Mucosa of stomach (tissue), 1 donor: ENCODE measurements around the gene CNTN1.

Experiments used
- H3K27me3 ChIP-seq: one replicate; pipeline ENCODE4 v1.7.0; 2013; ENCODE audit warnings: mild to moderate bottlenecking, low read length; ENCODE audit not compliant: control insufficient read depth, insufficient read depth
- H3K36me3 ChIP-seq: one replicate; pipeline ENCODE4 v1.7.0; 2013; ENCODE audit warnings: low read length; ENCODE audit not compliant: control insufficient read depth, insufficient read depth
- H3K4me1 ChIP-seq: one replicate; pipeline ENCODE4 v1.7.0; 2013; ENCODE audit warnings: mild to moderate bottlenecking, low read length; ENCODE audit not compliant: control insufficient read depth, insufficient read depth
- H3K4me3 ChIP-seq: one replicate; pipeline ENCODE4 v1.7.0; 2013; ENCODE audit warnings: low read length
- H3K9ac ChIP-seq: one replicate; pipeline ENCODE4 v1.7.0; 2013; ENCODE audit warnings: mild to moderate bottlenecking, low read length, moderate library complexity
- H3K9me3 ChIP-seq: one replicate; pipeline ENCODE4 v1.7.0; 2013; ENCODE audit warnings: mild to moderate bottlenecking, low read length, moderate library complexity; ENCODE audit not compliant: control insufficient read depth
- donor health status: Pancreatic carcinoma.

CNTN1 gene

GRCh38 chr12:40992674-40993073 is 300.4 kb downstream of the CNTN1 start:
- Histone ChIP-seq H3K9ac (no peak overlapping the region), H3K27me3 (no peaks in the 10 kb centered on the region), H3K36me3 (no peaks in the 10 kb centered on the region), H3K9me3 (no peaks in the 10 kb centered on the region), H3K4me1 (no peaks in the 10 kb centered on the region), H3K4me3 (no peak overlapping the region)

GRCh38 chr12:40993158-40993557 is 300.9 kb downstream of the CNTN1 start:
- Histone ChIP-seq H3K4me3 (no peak overlapping the region), H3K27me3 (no peaks in the 10 kb centered on the region), H3K9ac (no peak overlapping the region), H3K4me1 (no peaks in the 10 kb centered on the region), H3K9me3 (no peaks in the 10 kb centered on the region), H3K36me3 (no peaks in the 10 kb centered on the region)

GRCh38 chr12:40996091-40996490 is 303.9 kb downstream of the CNTN1 start:
- Histone ChIP-seq H3K9me3 (no peaks in the 10 kb centered on the region), H3K4me3 (no peak overlapping the region), H3K9ac (no peak overlapping the region), H3K36me3 (no peaks in the 10 kb centered on the region), H3K4me1 (no peaks in the 10 kb centered on the region), H3K27me3 (no peaks in the 10 kb centered on the region)

GRCh38 chr12:40999210-40999609 is 307.0 kb downstream of the CNTN1 start:
- H3K4me3 ChIP-seq: no peak overlapping the region
- H3K27me3 ChIP-seq: no peaks in the 10 kb centered on the region
- H3K4me1 ChIP-seq: no peaks in the 10 kb centered on the region
- no peaks in the 10 kb centered on the region for H3K36me3 ChIP-seq
- H3K9me3 ChIP-seq: no peaks in the 10 kb centered on the region
- no peak overlapping the region for H3K9ac ChIP-seq

- H3K4me3 ChIP-seq: no peak overlapping the region
- H3K36me3 ChIP-seq: no peaks in the 10 kb centered on the region
- H3K9me3 ChIP-seq: no peaks in the 10 kb centered on the region
- no peak overlapping the region for H3K9ac ChIP-seq
- no peaks in the 10 kb centered on the region for H3K4me1 ChIP-seq
- no peaks in the 10 kb centered on the region for H3K27me3 ChIP-seq
Observed at GRCh38 chr12:41008472-41008871, 316.2 kb downstream of the CNTN1 start.

GRCh38 chr12:41011939-41012338 is 319.7 kb downstream of the CNTN1 start:
- no peaks in the 10 kb centered on the region for H3K9me3 ChIP-seq
- no peaks in the 10 kb centered on the region for H3K4me1 ChIP-seq
- no peak overlapping the region for H3K4me3 ChIP-seq

GRCh38 chr12:41013881-41014642 is 321.8 kb downstream of the CNTN1 start:
- no peaks in the 10 kb centered on the region for H3K36me3 ChIP-seq
- no peaks in the 10 kb centered on the region for H3K27me3 ChIP-seq
- H3K9ac ChIP-seq: no peak overlapping the region
- H3K4me3 ChIP-seq: no peak overlapping the region
- no peaks in the 10 kb centered on the region for H3K4me1 ChIP-seq
- H3K9me3 ChIP-seq: no peaks in the 10 kb centered on the region

More at GRCh38 chr12:41011939-41012338, 319.7 kb downstream of the CNTN1 start:
- no peaks in the 10 kb centered on the region for H3K27me3 ChIP-seq
- H3K36me3 ChIP-seq: no peaks in the 10 kb centered on the region
- no peak overlapping the region for H3K9ac ChIP-seq

- H3K9ac ChIP-seq: no peak overlapping the region
- no peaks in the 10 kb centered on the region for H3K9me3 ChIP-seq
- no peaks in the 10 kb centered on the region for H3K36me3 ChIP-seq
- H3K27me3 ChIP-seq: no peaks in the 10 kb centered on the region
- no peaks in the 10 kb centered on the region for H3K4me1 ChIP-seq
- no peak overlapping the region for H3K4me3 ChIP-seq
Observed at GRCh38 chr12:41014643-41015020, 322.4 kb downstream of the CNTN1 start.

GRCh38 chr12:41018010-41018409 is 325.8 kb downstream of the CNTN1 start:
- Histone ChIP-seq H3K4me1 (no peaks in the 10 kb centered on the region), H3K9me3 (no peaks in the 10 kb centered on the region), H3K9ac (no peak overlapping the region), H3K4me3 (no peak overlapping the region), H3K27me3 (no peaks in the 10 kb centered on the region), H3K36me3 (no peaks in the 10 kb centered on the region)

GRCh38 chr12:41019461-41019860 is 327.2 kb downstream of the CNTN1 start:
- Histone ChIP-seq H3K4me3 (no peak overlapping the region), H3K36me3 (no peaks in the 10 kb centered on the region), H3K27me3 (no peaks in the 10 kb centered on the region), H3K9me3 (no peaks in the 10 kb centered on the region), H3K9ac (no peak overlapping the region), H3K4me1 (no peaks in the 10 kb centered on the region)

- H3K9me3 ChIP-seq: no peaks in the 10 kb centered on the region
- no peak overlapping the region for H3K9ac ChIP-seq
- no peak overlapping the region for H3K4me3 ChIP-seq
Observed at GRCh38 chr12:41023836-41024235, 331.6 kb downstream of the CNTN1 start.

GRCh38 chr12:41026151-41026550 is 333.9 kb downstream of the CNTN1 start:
- H3K36me3 ChIP-seq: no peaks in the 10 kb centered on the region
- H3K9me3 ChIP-seq: no peaks in the 10 kb centered on the region
- H3K9ac ChIP-seq: no peak overlapping the region
- no peaks in the 10 kb centered on the region for H3K27me3 ChIP-seq
- H3K4me1 ChIP-seq: no peaks in the 10 kb centered on the region
- no peak overlapping the region for H3K4me3 ChIP-seq

More at GRCh38 chr12:41023836-41024235, 331.6 kb downstream of the CNTN1 start:
- Histone ChIP-seq H3K4me1 (no peaks in the 10 kb centered on the region), H3K36me3 (no peaks in the 10 kb centered on the region), H3K27me3 (no peaks in the 10 kb centered on the region)

- Histone ChIP-seq H3K4me1 (no peaks in the 10 kb centered on the region), H3K27me3 (no peaks in the 10 kb centered on the region), H3K4me3 (no peak overlapping the region), H3K36me3 (no peaks in the 10 kb centered on the region), H3K9ac (no peak overlapping the region), H3K9me3 (no peaks in the 10 kb centered on the region)
Observed at GRCh38 chr12:41032386-41032785, 340.1 kb downstream of the CNTN1 start.
